C4-2B (cell line): ENCODE results near the gene SLC6A6.

Experiments used
- H3K27ac ChIP-seq: fragments of 450-650 bp; 2 replicates; pipeline ENCODE4 v1.5.1; 2017
- CTCF ChIP-seq: fragments of 450-650 bp; conservative IDR thresholded peaks from 2 replicates; pipeline ENCODE4 v1.5.1; 2017; ENCODE audit warnings: mild to moderate bottlenecking
- ZFX ChIP-seq: fragments of 450-650 bp; IDR thresholded peaks from 2 replicates; pipeline ENCODE4 v1.6.1; 2017

SLC6A6 gene

GRCh38 chr3:14486460-14486859 is 84.1 kb downstream of the SLC6A6 start:
- no peak overlapping the region for H3K27ac ChIP-seq
- TF ChIP-seq ZFX (no peak), CTCF (no peak)

DNA sequence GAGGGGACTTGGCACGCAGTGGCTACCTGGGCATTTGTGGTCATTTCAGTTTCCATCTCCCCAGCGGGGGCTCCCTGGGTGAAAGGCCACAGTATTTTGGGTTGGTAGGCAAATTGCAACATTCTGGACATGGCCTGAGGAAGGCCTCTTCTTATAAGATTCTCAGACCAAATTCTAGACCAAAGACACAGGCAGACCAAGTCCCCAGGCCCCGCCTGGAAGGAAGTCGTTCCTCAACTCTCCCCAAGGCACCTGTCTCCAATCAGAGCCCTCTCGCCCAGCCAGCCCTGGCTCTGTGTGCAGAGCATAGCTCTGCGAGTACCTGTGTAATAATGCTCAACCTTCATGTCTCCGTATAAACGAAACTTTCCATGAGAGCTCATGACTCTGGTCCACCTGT is 84.7 kb downstream of the SLC6A6 start:
- no peak for TF ChIP-seq CTCF
- no peak for TF ChIP-seq ZFX

GRCh38 chr3:14487821-14488220 is 85.4 kb downstream of the SLC6A6 start:
- TF ChIP-seq ZFX: no peak
- no peak for TF ChIP-seq CTCF
- no peak overlapping the region for H3K27ac ChIP-seq

More for the DNA sequence above, 84.7 kb downstream of the SLC6A6 start:
- no peak overlapping the region for H3K27ac ChIP-seq

GRCh38 chr3:14488286-14489041 is 86.1 kb downstream of the SLC6A6 start:
- no peak overlapping the region for H3K27ac ChIP-seq
- TF ChIP-seq ZFX (no peak), CTCF (no peak)

- no peak overlapping the region for H3K27ac ChIP-seq
- TF ChIP-seq CTCF (no peak), ZFX (no peak)
Observed at GRCh38 chr3:14489641-14490040, 87.2 kb downstream of the SLC6A6 start.

- no peak for TF ChIP-seq ZFX
- no peak for TF ChIP-seq CTCF
- H3K27ac ChIP-seq: no peak overlapping the region
Observed at GRCh38 chr3:14490255-14490654, 87.8 kb downstream of the SLC6A6 start.

DNA sequence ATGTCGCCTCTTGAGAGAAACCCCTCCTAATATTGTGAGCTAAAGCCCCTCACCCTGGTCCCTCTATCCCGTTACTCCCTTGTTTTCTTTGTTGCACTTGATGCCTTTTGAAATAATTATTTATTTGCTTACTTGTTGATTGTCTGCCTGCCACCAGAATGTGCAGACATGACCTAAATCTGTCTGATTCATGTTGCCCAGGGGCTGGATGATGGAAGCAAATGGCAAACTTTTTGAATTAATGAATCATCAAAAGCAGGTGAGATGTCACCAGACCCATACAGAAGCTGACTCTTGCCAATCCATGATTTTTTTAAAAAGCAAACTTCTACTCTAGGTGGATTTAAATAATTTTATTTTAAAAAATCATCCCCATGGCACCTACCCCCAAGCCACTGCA is 88.4 kb downstream of the SLC6A6 start:
- H3K27ac ChIP-seq: no peak overlapping the region
- TF ChIP-seq ZFX (no peak), CTCF (no peak)
